Hepatocyte (in vitro differentiated cells): ENCODE measurements around the gene SGO2. TPM values are rescaled to one million over a fixed set of nuclear protein-coding genes. Genes with fewer than 3 reads are reported as not detected.

Source experiments
- DNase-seq: peaks from one replicate; pipeline ENCODE4 v3.0.0-alpha.2; 2016; ENCODE audit warnings: low spot score
- H2AFZ ChIP-seq: fragments of 200-600 bp; sonication (generic); 2 replicates; pipeline ENCODE4 v1.6.0; 2016; ENCODE audit warnings: antibody characterized with exemption, mild to moderate bottlenecking
- H3K27ac ChIP-seq: fragments of 200-600 bp; sonication (generic); 2 replicates; pipeline ENCODE4 v1.5.1; 2016; ENCODE audit warnings: mild to moderate bottlenecking
- H3K27me3 ChIP-seq: fragments of 200-600 bp; sonication (generic); 2 replicates; pipeline ENCODE4 v1.6.1; 2016
- H3K36me3 ChIP-seq: fragments of 200-600 bp; sonication (generic); replicated peaks from 2 replicates; pipeline ENCODE4 v1.5.1; 2016; ENCODE audit warnings: low read depth; ENCODE audit not compliant: insufficient read depth
- H3K4me1 ChIP-seq: fragments of 200-600 bp; sonication (generic); 2 replicates; pipeline ENCODE4 v1.5.1; 2016; ENCODE audit warnings: mild to moderate bottlenecking, moderate library complexity; ENCODE audit not compliant: insufficient read depth
- H3K4me2 ChIP-seq: fragments of 200-600 bp; sonication (generic); 2 replicates; pipeline ENCODE4 v1.6.0; 2016
- H3K4me3 ChIP-seq: fragments of 200-600 bp; sonication (generic); 2 replicates; pipeline ENCODE4 v1.5.1; 2016; ENCODE audit warnings: mild to moderate bottlenecking
- H3K79me2 ChIP-seq: fragments of 200-600 bp; sonication (generic); 2 replicates; pipeline ENCODE4 v1.6.0; 2017; ENCODE audit warnings: mild to moderate bottlenecking
- H3K9me2 ChIP-seq: fragments of 200-600 bp; sonication (generic); replicated peaks from 2 replicates; pipeline ENCODE4 v1.6.0; 2017; ENCODE audit warnings: mild to moderate bottlenecking; ENCODE audit not compliant: insufficient read depth
- H3K9me3 ChIP-seq: fragments of 200-600 bp; sonication (generic); 2 replicates; pipeline ENCODE4 v1.5.1; 2016; ENCODE audit warnings: low read depth, mild to moderate bottlenecking
- H4K20me1 ChIP-seq: fragments of 200-600 bp; sonication (generic); 2 replicates; pipeline ENCODE4 v1.6.0; 2016; ENCODE audit warnings: mild to moderate bottlenecking; ENCODE audit not compliant: insufficient read depth, poor library complexity, severe bottlenecking
- CTCF ChIP-seq: fragments of 200-600 bp; sonication (generic); IDR thresholded peaks from 2 replicates; pipeline ENCODE4 v1.5.1; 2016; ENCODE audit warnings: antibody characterized with exemption, mild to moderate bottlenecking; ENCODE audit not compliant: poor library complexity
- EZH2 ChIP-seq: fragments of 200-600 bp; sonication (generic); IDR thresholded peaks from 2 replicates; pipeline ENCODE4 v1.6.1; 2016; ENCODE audit warnings: antibody characterized with exemption, mild to moderate bottlenecking, borderline replicate concordance
- EZH2phosphoT487 ChIP-seq: fragments of 200-600 bp; sonication (generic); IDR thresholded peaks from one replicate; pipeline ENCODE4 v1.6.1; 2018; ENCODE audit warnings: antibody characterized with exemption, mild to moderate bottlenecking, low read depth, moderate library complexity; ENCODE audit not compliant: unreplicated experiment, severe bottlenecking
- WGBS: methylation state at CpG from one replicate; pipeline ENCODE4 v1.1.6; 2016; ENCODE audit warnings: low lambda C conversion rate; ENCODE audit errors: missing lambda C conversion rate; 5-methylcytosine and 5-hydroxymethylcytosine counted together
- polyA plus RNA-seq: library from polyadenylated mRNA; unstranded; fragments of >200 nt; fragmentation: Nextera tagmentation; extraction: Ambion mirVana; gene quantifications from 2 replicates; pipeline ENCODE4 v1.2.1, GENCODE V29; 2016
- total RNA-seq: library from RNA; depleted of rRNA; stranded (reverse); fragments of >200 nt; gene quantifications from 2 replicates; pipeline ENCODE4 v1.2.3, GENCODE V29; 2014

Gene SGO2
- total and polyA plus RNA-seq, 2 experiments from 2014 or later = 5.6 to 7.0 TPM

- Histone ChIP-seq H3K27me3 (no peaks in the 10 kb centered on the region), H3K4me1 (peaks cover under 1% of the 10 kb centered on the region), H3K4me3 (no peak overlapping the region), H4K20me1 (no peaks in the 10 kb centered on the region), H3K27ac (no peak overlapping the region), H3K36me3 (no peaks in the 10 kb centered on the region), H3K4me2 (no peak overlapping the region), H2AFZ (no peak overlapping the region), H3K9me3 (no peaks in the 10 kb centered on the region), H3K9me2 (no peaks in the 10 kb centered on the region), H3K79me2 (no peaks in the 10 kb centered on the region)
- no peak for DNase-seq
- 85% methylated on average over 5 of the region's 5 CpGs for WGBS
- TF ChIP-seq EZH2 = no peak
- TF ChIP-seq CTCF = no peak
- no peak for TF ChIP-seq EZH2phosphoT487
Measured at GRCh38 chr2:200591308-200591707, 65.3 kb downstream of the SGO2 start.

GRCh38 chr2:200592406-200593075 lies 66.5 kb downstream of the SGO2 start:
- DNase-seq = peak; percentile 44
- no peaks in the 10 kb centered on the region for H3K36me3 ChIP-seq
- no peaks in the 10 kb centered on the region for H3K27me3 ChIP-seq
- no peak overlapping the region for H3K4me2 ChIP-seq
- H3K9me2 ChIP-seq = no peaks in the 10 kb centered on the region
- H3K4me1 ChIP-seq = peaks cover 3% of the 10 kb centered on the region
- TF ChIP-seq EZH2phosphoT487 (no peak), CTCF (no peak), EZH2 (no peak)
- H3K4me3 ChIP-seq = no peak overlapping the region
- H3K27ac ChIP-seq = no peak overlapping the region
- no peaks in the 10 kb centered on the region for H3K79me2 ChIP-seq
- WGBS = 59% methylated on average over 1 of the region's 1 CpG
- H4K20me1 ChIP-seq = no peaks in the 10 kb centered on the region
- no peak overlapping the region for H2AFZ ChIP-seq
- no peaks in the 10 kb centered on the region for H3K9me3 ChIP-seq

GRCh38 chr2:200593905-200594304 lies 67.9 kb downstream of the SGO2 start:
- H3K4me2 ChIP-seq = no peak overlapping the region

More at GRCh38 chr2:200593905-200594304, 67.9 kb downstream of the SGO2 start:
- H3K27ac ChIP-seq = no peak overlapping the region
- TF ChIP-seq EZH2phosphoT487 (no peak), EZH2 (no peak), CTCF (no peak)
- no peaks in the 10 kb centered on the region for H4K20me1 ChIP-seq
- H3K9me2 ChIP-seq = no peaks in the 10 kb centered on the region
- no peaks in the 10 kb centered on the region for H3K79me2 ChIP-seq
- no peaks in the 10 kb centered on the region for H3K27me3 ChIP-seq
- no peaks in the 10 kb centered on the region for H3K36me3 ChIP-seq
- H3K4me1 ChIP-seq = peaks cover 3% of the 10 kb centered on the region
- no peaks in the 10 kb centered on the region for H3K9me3 ChIP-seq
- WGBS = 73% methylated on average over 1 of the region's 1 CpG
- no peak for DNase-seq
- no peak overlapping the region for H2AFZ ChIP-seq
- H3K4me3 ChIP-seq = no peak overlapping the region
